Measurements from ENCODE around the gene MYO7A. TPM values are rescaled to one million over a fixed set of nuclear protein-coding genes. Genes with fewer than 3 reads are reported as not detected.

The MYO7A gene
- total and polyA plus RNA-seq, 2 experiments from 2014 or later, result not detected

DNA sequence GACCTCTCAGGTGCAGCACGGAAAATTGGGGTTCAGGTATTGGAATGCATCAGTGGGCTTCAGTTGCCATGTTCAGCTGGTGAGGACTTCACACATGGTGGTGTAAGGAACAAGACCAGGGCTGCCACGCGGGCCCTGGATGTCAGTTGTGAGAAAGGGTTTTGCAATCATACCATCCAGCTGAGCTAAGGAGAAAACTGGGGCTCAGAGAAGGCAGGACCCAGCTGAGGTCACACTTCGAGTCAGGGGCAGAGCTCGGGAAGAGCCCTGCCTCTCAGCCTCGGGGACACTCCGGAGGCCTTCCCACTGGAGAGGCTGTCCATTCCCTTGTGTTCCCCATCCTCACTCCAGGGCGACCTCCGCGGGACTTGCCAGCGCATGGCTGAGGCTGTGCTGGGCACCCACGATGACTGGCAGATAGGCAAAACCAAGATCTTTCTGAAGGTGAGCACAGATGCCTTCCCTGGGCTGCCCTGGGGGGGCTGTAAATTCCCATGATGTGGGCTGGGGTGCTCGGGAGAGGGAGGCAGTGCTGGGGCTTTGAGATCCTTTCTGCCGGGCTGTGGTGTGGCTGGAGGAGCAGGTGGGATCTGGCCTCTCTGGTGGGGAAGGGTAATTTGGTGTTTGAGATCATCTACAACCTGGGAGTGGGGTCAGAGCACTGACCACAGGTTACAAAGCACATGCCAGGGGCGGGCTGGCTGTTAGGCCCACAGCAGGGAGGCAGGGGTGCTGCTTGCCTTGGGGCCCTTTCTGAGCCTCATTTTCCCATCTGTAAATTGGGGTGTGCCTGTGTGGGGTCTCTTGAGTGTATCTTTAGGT is 47.2 kb downstream of the MYO7A start:
- WGBS, 2 experiments (ENCODE audit: low coverage in 1 of 2, low lambda C conversion rate in 2 of 2, missing lambda C conversion rate in 2 of 2), result 68 to 71% methylated on average over 15 of the region's 15 CpGs
- H3K4me1 ChIP-seq (ENCODE audit: insufficient read depth), result no peaks in the 10 kb centered on the region
- in situ Hi-C loops (cut with MboI), result no loop called here

GRCh38 chr11:77175869-77176539 is 48.0 kb downstream of the MYO7A start:
- Histone ChIP-seq H2AFZ (no peak overlapping the region), H3K27ac (no peak overlapping the region), H3K36me3 (ENCODE audit: low read depth) (no peaks in the 10 kb centered on the region), H3K9me3 (ENCODE audit: low read depth) (no peaks in the 10 kb centered on the region), H3K4me3 (no peak overlapping the region), H3K9me2 (ENCODE audit: insufficient read depth) (no peaks in the 10 kb centered on the region), H3K9ac (no peak overlapping the region), H3K4me2 (ENCODE audit: unreplicated experiment) (no peak overlapping the region), H4K20me1 (ENCODE audit: insufficient read depth) (no peaks in the 10 kb centered on the region), H3K79me2 (ENCODE audit: insufficient read depth) (no peaks in the 10 kb centered on the region), H3F3A (ENCODE audit: insufficient read depth) (no peaks in the 10 kb centered on the region), H3K4me1 (ENCODE audit: insufficient read depth) (no peaks in the 10 kb centered on the region), H3K27me3 (replicated peaks; ENCODE audit: insufficient read depth) (no peaks in the 10 kb centered on the region)
- WGBS, 2 experiments (ENCODE audit: low coverage in 1 of 2, low lambda C conversion rate in 2 of 2, missing lambda C conversion rate in 2 of 2), result 69 to 70% methylated on average over 12 of the region's 12 CpGs
- in situ Hi-C loops (cut with MboI), result no loop called here
- TF ChIP-seq EZH2 (IDR thresholded peaks at IDR 0.05; ENCODE audit: insufficient read depth, poor library complexity, severe bottlenecking), result no peak
- TF ChIP-seq EZH2phosphoT487 (IDR thresholded peaks at IDR 0.05; ENCODE audit: insufficient read depth, low read depth), result no peak
- DNase-seq, result no peak

More for the DNA sequence above, 47.2 kb downstream of the MYO7A start:
- Histone ChIP-seq H3K9ac (no peak overlapping the region), H4K20me1 (ENCODE audit: insufficient read depth) (no peaks in the 10 kb centered on the region), H3K9me3 (ENCODE audit: low read depth) (no peaks in the 10 kb centered on the region), H3K27ac (no peak overlapping the region), H3K79me2 (ENCODE audit: insufficient read depth) (no peaks in the 10 kb centered on the region), H2AFZ (no peak overlapping the region), H3K36me3 (ENCODE audit: low read depth) (no peaks in the 10 kb centered on the region), H3F3A (ENCODE audit: insufficient read depth) (no peaks in the 10 kb centered on the region), H3K4me2 (ENCODE audit: unreplicated experiment) (no peak overlapping the region), H3K9me2 (ENCODE audit: insufficient read depth) (no peaks in the 10 kb centered on the region), H3K4me3 (no peak overlapping the region), H3K27me3 (replicated peaks; ENCODE audit: insufficient read depth) (no peaks in the 10 kb centered on the region)
- TF ChIP-seq EZH2phosphoT487 (IDR thresholded peaks at IDR 0.05; ENCODE audit: insufficient read depth, low read depth), result no peak
- TF ChIP-seq EZH2 (IDR thresholded peaks at IDR 0.05; ENCODE audit: insufficient read depth, poor library complexity, severe bottlenecking), result no peak
- DNase-seq, result no peak

DNA sequence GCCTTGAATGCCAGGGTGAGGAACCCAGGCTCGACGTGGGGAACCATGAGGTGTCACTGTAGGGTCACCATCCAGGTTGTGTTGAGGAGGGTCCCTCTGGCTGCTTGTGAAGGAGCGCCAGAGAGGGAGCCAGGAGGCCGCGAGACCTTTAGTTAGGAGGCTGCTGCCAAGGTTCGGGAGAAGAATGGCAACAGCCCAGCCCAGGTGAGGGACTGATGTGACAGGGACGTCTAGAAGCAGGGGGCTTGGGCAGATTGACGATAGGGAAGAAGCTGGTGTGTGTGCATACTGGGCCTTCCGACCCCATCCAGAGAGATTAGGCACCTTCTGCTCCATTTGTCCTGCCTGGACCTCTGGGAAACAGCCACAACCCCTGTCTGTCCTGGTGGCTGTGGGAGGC is 49.0 kb downstream of the MYO7A start:
- in situ Hi-C loops (cut with MboI), result no loop called here

GRCh38 chr11:77178150-77178549 is 50.1 kb downstream of the MYO7A start:
- Histone ChIP-seq H3K27me3 (replicated peaks; ENCODE audit: insufficient read depth) (no peaks in the 10 kb centered on the region), H3F3A (ENCODE audit: insufficient read depth) (no peaks in the 10 kb centered on the region), H4K20me1 (ENCODE audit: insufficient read depth) (no peaks in the 10 kb centered on the region), H2AFZ (no peak overlapping the region), H3K9me2 (ENCODE audit: insufficient read depth) (no peaks in the 10 kb centered on the region), H3K79me2 (ENCODE audit: insufficient read depth) (no peaks in the 10 kb centered on the region), H3K9me3 (ENCODE audit: low read depth) (no peaks in the 10 kb centered on the region), H3K27ac (no peak overlapping the region), H3K4me2 (ENCODE audit: unreplicated experiment) (no peak overlapping the region), H3K9ac (no peak overlapping the region), H3K4me3 (no peak overlapping the region), H3K36me3 (ENCODE audit: low read depth) (no peaks in the 10 kb centered on the region), H3K4me1 (ENCODE audit: insufficient read depth) (no peaks in the 10 kb centered on the region)
- WGBS, 2 experiments (ENCODE audit: low coverage in 1 of 2, low lambda C conversion rate in 2 of 2, missing lambda C conversion rate in 2 of 2), result 69 to 89% methylated on average over 3 to 4 of the region's 4 CpGs
- no peak for DNase-seq
- in situ Hi-C loops (cut with MboI), result no loop called here
- no peak for TF ChIP-seq EZH2phosphoT487 (IDR thresholded peaks at IDR 0.05; ENCODE audit: insufficient read depth, low read depth)
- no peak for TF ChIP-seq EZH2 (IDR thresholded peaks at IDR 0.05; ENCODE audit: insufficient read depth, poor library complexity, severe bottlenecking)

More for the DNA sequence above, 49.0 kb downstream of the MYO7A start:
- Histone ChIP-seq H3K9ac (no peak overlapping the region), H3F3A (ENCODE audit: insufficient read depth) (no peaks in the 10 kb centered on the region), H3K27ac (no peak overlapping the region), H3K4me3 (no peak overlapping the region), H3K4me1 (ENCODE audit: insufficient read depth) (no peaks in the 10 kb centered on the region), H3K36me3 (ENCODE audit: low read depth) (no peaks in the 10 kb centered on the region), H2AFZ (no peak overlapping the region), H3K9me3 (ENCODE audit: low read depth) (no peaks in the 10 kb centered on the region), H3K4me2 (ENCODE audit: unreplicated experiment) (no peak overlapping the region), H3K9me2 (ENCODE audit: insufficient read depth) (no peaks in the 10 kb centered on the region), H4K20me1 (ENCODE audit: insufficient read depth) (no peaks in the 10 kb centered on the region), H3K79me2 (ENCODE audit: insufficient read depth) (no peaks in the 10 kb centered on the region), H3K27me3 (replicated peaks; ENCODE audit: insufficient read depth) (no peaks in the 10 kb centered on the region)
- TF ChIP-seq EZH2phosphoT487 (IDR thresholded peaks at IDR 0.05; ENCODE audit: insufficient read depth, low read depth), result no peak
- no peak for TF ChIP-seq EZH2 (IDR thresholded peaks at IDR 0.05; ENCODE audit: insufficient read depth, poor library complexity, severe bottlenecking)
- WGBS, 2 experiments (ENCODE audit: low coverage in 1 of 2, low lambda C conversion rate in 2 of 2, missing lambda C conversion rate in 2 of 2), result 71 to 72% methylated on average over 9 of the region's 9 CpGs
- DNase-seq, result no peak
